Measurements from ENCODE around the gene FLAD1. TPM values are rescaled to one million over a fixed set of nuclear protein-coding genes. Genes with fewer than 3 reads are reported as not detected.

FLAD1 gene
- total RNA-seq, 2 donors from 2014 or later = 34.6 to 68.3 TPM

DNA sequence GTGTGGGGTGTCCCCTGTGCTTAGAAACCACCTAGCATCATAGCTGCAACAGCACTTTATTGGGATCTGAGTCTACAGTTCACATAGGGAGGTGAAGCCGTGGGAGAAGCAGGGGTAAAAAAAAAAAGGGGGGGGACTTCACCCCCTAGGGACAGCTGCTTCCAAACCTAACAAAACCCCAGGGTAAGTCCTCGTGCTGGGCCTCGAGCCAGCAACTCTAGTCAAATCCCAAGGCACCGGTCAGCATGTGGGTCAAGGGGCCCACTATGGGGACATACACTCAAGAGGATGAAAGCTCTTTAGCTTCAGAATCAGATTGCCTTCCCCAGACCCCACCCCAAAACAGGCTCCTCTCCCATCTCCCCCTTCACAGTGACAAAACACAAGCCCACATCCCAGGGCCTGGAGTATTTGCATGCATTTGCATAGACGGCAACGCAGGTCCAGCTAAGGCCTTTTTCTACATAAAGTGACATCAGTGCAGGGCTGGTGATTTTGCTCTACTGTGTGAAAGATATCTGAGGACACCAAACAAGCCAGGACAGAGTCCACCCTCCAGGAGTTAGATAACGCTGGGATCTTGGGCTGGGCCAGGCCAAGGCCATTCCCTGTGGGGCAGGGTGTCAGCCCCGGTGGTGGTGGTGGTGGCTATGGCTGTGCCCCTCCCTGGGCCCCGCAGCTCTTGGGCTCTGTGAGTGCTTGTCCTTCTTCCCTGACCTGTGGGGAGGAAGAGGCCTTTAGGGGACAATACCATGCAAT, 38.6 kb upstream of the FLAD1 start:
- ATAC-seq (replicated peaks) = no peak
- no peaks in the 10 kb centered on the region for H3K9me3 Mint-ChIP-seq
- no peaks in the 10 kb centered on the region for H3K27me3 Mint-ChIP-seq
- peaks cover 34% of the 10 kb centered on the region for H3K4me1 Mint-ChIP-seq
- H3K4me3 Mint-ChIP-seq = peak overlapping the region; percentile 76
- H3K36me3 Mint-ChIP-seq (ENCODE audit: low read depth) = peaks cover 44% of the 10 kb centered on the region
- peak overlapping the region; percentile 85 for H3K27ac Mint-ChIP-seq

DNA sequence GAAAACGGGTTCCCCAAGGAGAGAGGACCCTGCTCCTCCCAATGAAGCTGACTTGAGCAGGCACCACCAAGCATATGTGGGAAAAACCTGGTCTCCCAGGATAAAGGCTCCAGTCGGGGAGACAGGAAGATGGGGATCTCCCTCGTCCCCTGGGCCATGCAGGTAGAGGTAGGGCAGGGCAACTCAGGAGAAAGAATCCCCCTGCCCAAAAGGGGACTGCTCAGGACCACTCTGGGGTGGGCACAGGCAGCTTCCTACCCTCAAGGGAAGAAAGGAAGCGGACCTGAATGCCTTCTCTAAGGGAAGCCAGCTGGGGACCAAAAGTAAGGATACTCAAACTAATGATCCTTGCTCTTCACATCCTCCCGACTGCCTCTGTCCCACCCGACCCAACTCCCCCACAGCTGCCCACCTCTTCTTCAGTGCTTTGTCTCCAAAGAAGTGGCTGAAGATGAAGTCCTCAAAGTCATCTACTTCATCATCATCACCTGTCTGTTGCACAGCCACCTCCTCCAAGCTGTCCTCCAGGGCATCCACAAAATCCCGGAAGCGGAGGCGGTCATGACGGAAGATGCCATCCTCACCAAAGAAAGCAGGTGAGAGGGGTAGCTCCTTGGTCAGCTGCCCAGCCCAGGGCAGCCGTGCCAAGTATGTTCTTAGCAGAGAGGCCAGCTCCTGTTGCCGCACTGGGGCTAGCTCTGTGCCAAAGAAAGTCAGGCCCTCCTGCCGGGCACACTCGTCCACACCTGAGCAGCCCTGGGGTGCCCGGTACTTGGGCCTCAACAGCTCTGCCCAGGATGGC, 37.8 kb upstream of the FLAD1 start:
- no peaks in the 10 kb centered on the region for H3K27me3 Mint-ChIP-seq
- peaks cover 34% of the 10 kb centered on the region for H3K4me1 Mint-ChIP-seq
- H3K36me3 Mint-ChIP-seq (ENCODE audit: low read depth) = peaks cover 49% of the 10 kb centered on the region
- H3K4me3 Mint-ChIP-seq = no peak overlapping the region
- no peak for ATAC-seq (replicated peaks)
- H3K27ac Mint-ChIP-seq = peak overlapping the region; percentile 85
- no peaks in the 10 kb centered on the region for H3K9me3 Mint-ChIP-seq

DNA sequence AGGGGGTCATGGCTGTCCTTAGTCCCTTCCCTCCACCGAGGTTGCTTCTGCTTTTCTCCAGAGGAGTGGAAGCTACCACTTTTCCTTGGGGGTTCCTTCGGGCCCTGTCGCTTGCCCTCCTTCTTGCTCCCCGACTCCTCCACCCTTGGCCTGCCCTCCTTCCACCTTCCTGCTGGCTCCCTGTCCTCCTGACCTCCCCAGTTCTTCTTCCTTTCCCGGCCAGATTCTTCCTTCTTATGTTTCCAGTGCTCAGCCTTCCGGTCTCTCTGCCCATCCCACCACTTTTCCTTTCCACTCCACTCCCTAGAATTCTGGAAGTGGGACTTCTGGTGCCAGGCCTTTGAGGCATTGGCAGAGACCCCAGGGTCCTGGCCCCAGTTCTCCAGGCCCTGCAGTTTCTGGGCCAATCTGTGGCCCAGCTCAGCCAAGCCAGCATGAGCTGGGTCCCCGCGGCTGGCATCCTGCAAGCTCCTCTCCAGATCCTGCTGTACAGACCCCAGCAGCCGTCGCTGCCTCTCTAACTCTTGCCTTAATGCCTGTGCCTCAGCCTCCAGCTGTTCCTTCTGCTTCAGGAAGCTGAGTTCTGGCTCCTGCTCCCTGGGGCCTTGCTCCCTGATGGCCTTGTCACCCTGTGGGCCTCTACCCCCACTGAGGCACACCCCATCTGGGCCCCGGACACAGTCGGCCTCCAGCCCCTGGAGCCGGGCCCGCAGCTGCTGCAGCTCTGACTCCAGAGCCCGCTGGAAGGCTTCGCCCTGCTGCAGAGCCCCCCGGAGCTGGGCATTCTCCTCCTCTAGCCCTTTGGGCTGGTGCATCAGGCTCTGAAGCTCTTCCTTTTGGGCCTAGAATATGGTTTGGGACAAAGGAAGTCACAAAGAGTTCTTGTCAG, 36.9 kb upstream of the FLAD1 start:
- peaks cover 31% of the 10 kb centered on the region for H3K4me1 Mint-ChIP-seq
- no peaks in the 10 kb centered on the region for H3K9me3 Mint-ChIP-seq
- H3K27me3 Mint-ChIP-seq = no peaks in the 10 kb centered on the region
- peak overlapping the region; percentile 78 for H3K27ac Mint-ChIP-seq
- H3K4me3 Mint-ChIP-seq = peak overlapping the region; percentile 22
- H3K36me3 Mint-ChIP-seq (ENCODE audit: low read depth) = peaks cover 57% of the 10 kb centered on the region
- no peak for ATAC-seq (replicated peaks)

DNA sequence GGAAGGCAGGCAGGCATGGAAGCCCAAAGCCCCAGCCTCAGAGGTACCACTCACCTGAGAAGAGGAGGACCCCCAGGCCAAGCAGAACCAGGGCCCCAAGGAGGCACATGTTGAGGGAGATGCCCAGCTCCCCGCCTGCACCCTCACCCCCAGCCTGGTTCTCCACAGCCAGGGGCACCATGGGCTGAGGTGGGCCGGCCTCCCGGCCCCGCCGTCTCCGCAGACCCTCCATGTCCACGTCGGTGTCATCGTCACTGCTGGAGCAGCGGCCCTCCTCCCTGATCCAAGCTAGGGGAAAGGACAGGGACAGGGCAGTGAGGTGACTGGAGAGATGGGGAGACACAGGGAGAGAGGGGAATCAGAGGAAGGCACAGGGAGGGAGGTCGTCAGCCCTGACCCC, 35.1 kb upstream of the FLAD1 start:
- no peaks in the 10 kb centered on the region for H3K27me3 Mint-ChIP-seq
- peaks cover 76% of the 10 kb centered on the region for H3K36me3 Mint-ChIP-seq (ENCODE audit: low read depth)
- peaks cover 44% of the 10 kb centered on the region for H3K4me1 Mint-ChIP-seq
- no peaks in the 10 kb centered on the region for H3K9me3 Mint-ChIP-seq
- peak overlapping the region; percentile 73 for H3K27ac Mint-ChIP-seq
- H3K4me3 Mint-ChIP-seq = no peak overlapping the region
- ATAC-seq (replicated peaks) = no peak

DNA sequence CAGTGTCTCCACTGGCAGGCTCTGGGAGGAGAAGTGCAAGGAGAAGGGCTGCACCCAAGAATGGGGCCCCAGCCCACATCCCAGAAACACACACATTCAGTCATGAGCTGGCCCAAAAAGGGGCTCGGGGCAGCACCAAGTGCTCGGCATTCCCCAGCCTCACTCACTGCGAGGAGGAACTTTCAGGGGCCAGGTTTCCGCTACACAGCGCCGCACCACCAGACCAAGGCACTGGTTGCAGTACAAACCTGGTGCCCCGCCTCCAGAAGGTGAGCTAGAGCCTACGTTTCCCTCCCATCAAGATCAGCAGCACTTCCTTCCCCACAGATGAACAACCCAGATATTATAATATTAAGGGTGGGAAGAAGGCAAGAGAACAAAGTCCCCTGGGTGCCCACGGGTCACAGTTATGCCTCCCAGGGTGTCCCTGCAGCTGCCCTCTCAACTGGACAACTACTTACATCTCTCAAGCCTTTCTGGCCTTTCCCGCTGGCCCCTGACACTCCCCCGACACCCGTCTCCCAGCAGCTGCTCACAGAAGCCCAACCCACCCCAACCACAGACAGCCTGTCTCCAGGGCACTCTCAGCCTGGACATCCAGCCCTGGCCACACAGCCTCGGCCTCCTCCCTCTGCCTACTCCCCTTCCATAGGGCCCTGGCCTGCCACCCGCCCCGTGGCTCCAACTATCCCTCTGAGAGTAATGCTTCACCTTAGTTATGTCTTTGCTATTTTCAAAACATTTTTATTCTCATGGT, 31.1 kb upstream of the FLAD1 start:
- H3K4me3 Mint-ChIP-seq = peak overlapping the region; percentile 99
- no peaks in the 10 kb centered on the region for H3K9me3 Mint-ChIP-seq
- ATAC-seq (replicated peaks) = peak; percentile 57
- peaks cover 52% of the 10 kb centered on the region for H3K4me1 Mint-ChIP-seq
- H3K36me3 Mint-ChIP-seq (ENCODE audit: low read depth) = peaks cover 82% of the 10 kb centered on the region
- no peaks in the 10 kb centered on the region for H3K27me3 Mint-ChIP-seq
- H3K27ac Mint-ChIP-seq = peak overlapping the region; percentile 100

DNA sequence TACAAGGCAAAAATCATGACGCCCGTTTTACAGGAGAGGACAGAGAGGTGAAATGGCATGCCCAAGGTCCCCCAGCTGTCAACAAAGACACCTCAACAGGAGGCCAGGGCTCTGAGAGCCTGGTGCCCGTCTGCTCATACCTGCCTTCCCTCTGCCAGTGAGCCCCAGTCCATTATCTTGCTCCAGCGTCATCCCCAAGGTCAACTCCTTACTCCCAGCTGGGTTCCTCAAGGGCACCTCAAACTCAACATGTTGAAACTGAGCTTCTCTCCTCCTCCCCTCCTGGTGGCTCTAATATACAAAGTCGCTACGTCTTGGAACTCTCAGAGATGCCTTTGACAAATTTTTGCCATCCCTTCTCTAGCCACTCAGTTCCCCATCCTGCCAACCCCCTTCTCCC, 30.5 kb upstream of the FLAD1 start:
- H3K9me3 Mint-ChIP-seq = no peaks in the 10 kb centered on the region
- H3K4me1 Mint-ChIP-seq = peaks cover 56% of the 10 kb centered on the region
- H3K27ac Mint-ChIP-seq = peak overlapping the region; percentile 100
- H3K4me3 Mint-ChIP-seq = peak overlapping the region; percentile 99
- no peaks in the 10 kb centered on the region for H3K27me3 Mint-ChIP-seq
- no peak for ATAC-seq (replicated peaks)
- peaks cover 84% of the 10 kb centered on the region for H3K36me3 Mint-ChIP-seq (ENCODE audit: low read depth)

DNA sequence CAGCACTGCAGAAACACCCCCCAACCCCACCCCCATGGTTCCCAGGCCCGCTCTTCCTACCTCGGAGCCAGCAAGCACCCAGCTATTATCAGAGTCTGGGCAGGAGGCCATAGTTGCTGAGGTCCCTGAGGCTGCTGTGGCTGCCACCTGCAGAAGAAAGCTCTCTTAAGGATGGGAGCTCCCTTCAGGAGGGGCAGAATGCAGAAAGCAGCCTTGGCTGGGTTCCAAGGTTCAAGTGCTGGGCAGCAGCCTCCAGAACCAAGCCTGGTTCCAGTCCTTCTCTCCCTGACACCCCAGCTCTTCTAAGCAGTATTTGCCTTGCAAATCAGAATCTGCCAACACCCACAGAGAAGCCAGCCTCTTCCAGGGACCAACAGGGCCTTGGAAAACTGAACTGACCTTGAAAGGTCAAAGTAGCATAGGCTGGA, 29.5 kb upstream of the FLAD1 start:
- no peak for ATAC-seq (replicated peaks)
- H3K27ac Mint-ChIP-seq = peak overlapping the region; percentile 100
- peak overlapping the region; percentile 99 for H3K4me3 Mint-ChIP-seq
- peaks cover 54% of the 10 kb centered on the region for H3K4me1 Mint-ChIP-seq
- no peaks in the 10 kb centered on the region for H3K9me3 Mint-ChIP-seq
- peaks cover 84% of the 10 kb centered on the region for H3K36me3 Mint-ChIP-seq (ENCODE audit: low read depth)
- no peaks in the 10 kb centered on the region for H3K27me3 Mint-ChIP-seq

DNA sequence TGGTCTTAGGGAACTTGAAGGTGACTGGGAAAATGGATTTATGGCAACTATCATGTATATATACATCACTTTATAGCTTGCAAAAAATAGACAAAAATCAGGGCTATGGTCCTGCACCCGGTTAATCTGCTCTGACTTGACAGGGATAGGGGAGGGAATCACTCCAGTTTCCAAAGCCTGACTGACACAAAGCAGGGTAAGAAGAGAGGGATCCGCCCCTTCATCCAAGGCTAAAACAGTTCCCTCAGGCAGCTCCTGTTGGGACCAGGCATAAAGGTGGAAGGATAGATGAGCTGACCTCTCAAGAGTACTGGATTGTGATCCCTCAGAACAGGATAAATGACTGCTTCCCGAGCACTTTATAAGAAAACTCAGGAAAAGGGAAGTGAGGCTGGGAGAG, 28.6 kb upstream of the FLAD1 start:
- H3K36me3 Mint-ChIP-seq (ENCODE audit: low read depth) = peaks cover 84% of the 10 kb centered on the region
- H3K4me3 Mint-ChIP-seq = peak overlapping the region; percentile 99
- H3K27ac Mint-ChIP-seq = peak overlapping the region; percentile 100
- no peak for ATAC-seq (replicated peaks)
- no peaks in the 10 kb centered on the region for H3K27me3 Mint-ChIP-seq
- H3K4me1 Mint-ChIP-seq = peaks cover 49% of the 10 kb centered on the region
- no peaks in the 10 kb centered on the region for H3K9me3 Mint-ChIP-seq

DNA sequence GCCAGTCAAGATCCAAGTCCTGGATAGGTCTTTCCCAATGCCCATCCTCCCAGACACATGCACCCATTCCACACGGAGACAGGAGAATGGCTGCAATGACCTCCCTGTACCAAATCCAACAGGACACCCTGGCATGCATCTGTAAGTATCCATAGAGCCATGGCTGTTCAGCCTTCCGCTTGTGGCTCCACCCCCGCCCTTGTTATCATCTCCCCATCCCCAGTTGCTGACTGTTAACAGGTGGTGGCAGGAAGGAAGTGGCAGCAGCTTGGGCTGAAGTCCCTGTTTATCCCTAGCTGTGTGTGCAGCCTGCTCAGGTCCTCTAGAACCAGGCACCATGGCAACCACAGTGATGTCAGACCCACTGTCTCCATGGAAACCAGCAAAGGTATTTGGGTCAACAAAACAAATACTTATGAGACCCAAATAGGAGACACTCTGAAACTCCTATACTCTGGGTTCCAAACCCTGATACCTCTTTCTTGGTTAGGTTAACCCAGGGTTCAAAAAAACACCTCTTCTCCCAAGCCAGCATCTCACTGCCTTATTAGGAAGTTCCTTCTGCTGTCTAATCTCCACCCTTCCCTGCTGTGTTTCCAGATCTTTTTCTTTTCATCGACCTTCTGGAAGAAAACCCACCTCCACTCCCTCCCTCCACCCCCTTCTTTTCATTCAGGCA, 28.0 kb upstream of the FLAD1 start:
- H3K9me3 Mint-ChIP-seq = no peaks in the 10 kb centered on the region
- H3K36me3 Mint-ChIP-seq (ENCODE audit: low read depth) = peaks cover 88% of the 10 kb centered on the region
- ATAC-seq (replicated peaks) = peak; percentile 87
- peak overlapping the region; percentile 99 for H3K4me3 Mint-ChIP-seq
- no peaks in the 10 kb centered on the region for H3K27me3 Mint-ChIP-seq
- H3K27ac Mint-ChIP-seq = peak overlapping the region; percentile 100
- peaks cover 49% of the 10 kb centered on the region for H3K4me1 Mint-ChIP-seq

DNA sequence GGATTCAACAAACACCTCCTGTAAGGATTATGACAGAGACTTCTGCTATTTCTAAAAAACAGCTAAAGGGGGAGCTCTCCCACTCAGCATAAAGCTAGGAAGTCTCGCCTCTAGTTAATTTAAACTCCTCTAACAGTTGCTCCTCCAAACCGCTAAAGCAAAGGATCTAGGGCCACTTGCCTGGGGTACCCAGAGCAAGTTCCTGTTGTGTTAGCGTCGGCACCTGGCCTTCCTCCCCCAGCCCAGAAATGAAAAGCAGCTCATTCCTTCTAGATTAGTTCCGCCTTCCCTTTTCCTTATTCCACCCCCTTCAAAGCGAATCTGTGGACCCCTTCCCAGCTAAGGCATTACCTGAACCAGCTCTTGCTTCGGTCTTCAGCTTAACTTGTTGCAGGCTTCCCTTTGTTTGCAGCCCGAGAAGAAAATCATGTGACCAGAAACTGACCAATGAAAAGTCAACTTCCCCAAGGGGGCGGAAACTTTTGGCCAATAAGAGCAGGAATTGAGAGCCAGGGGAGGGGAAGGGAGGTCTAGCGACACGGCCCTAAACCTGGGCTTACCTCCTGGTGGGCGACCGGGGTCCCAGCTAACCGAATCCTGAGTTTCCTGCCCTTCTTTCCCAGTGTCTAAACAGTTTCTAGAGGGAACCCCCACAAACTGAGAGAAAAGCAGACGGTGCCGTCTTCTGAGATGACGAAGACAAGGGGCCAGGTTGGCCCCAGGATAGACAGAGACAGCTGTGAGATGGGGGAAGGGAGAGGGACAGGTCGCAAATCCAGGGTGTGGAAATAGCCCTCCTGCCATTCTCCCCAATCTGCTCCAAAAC, 27.2 kb upstream of the FLAD1 start, which contains the start of gene PBXIP1:
TSS of gene PBXIP1 (minus strand) at position 382 of the 826 bp plus-strand sequence. CDS start 2,378 bp downstream, outside the sequence.
- Mint-ChIP-seq H3K4me1 (peaks cover 42% of the 10 kb centered on the region), H3K27me3 (no peaks in the 10 kb centered on the region), H3K9me3 (no peaks in the 10 kb centered on the region), H3K4me3 (peak within 1 kb of the TSS; percentile 99), H3K36me3 (ENCODE audit: low read depth) (peaks cover 88% of the 10 kb centered on the region), H3K27ac (peak within 1 kb of the TSS; percentile 100)
- peak; percentile 55 for ATAC-seq (replicated peaks)

DNA sequence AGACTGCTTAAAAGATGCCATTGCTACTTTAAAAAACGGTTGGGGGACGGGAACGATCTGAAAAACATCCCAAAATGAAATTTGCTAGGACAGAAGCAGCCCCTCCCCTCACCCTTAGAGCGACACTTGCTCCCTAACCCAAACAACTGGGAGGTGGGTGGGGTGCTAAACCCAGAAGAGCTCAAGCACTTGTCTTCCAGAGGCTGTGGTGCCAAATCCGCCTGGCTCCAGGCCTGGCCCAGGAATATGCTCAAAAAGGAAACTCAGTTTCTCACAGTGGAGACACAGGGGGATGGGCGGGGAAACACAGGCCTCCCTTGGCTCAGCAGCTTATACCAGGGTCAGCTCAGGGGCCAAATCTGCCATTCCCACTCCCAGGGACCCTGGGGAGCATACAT, 26.6 kb upstream of the FLAD1 start:
- peak overlapping the region; percentile 99 for H3K4me3 Mint-ChIP-seq
- peaks cover 41% of the 10 kb centered on the region for H3K4me1 Mint-ChIP-seq

DNA sequence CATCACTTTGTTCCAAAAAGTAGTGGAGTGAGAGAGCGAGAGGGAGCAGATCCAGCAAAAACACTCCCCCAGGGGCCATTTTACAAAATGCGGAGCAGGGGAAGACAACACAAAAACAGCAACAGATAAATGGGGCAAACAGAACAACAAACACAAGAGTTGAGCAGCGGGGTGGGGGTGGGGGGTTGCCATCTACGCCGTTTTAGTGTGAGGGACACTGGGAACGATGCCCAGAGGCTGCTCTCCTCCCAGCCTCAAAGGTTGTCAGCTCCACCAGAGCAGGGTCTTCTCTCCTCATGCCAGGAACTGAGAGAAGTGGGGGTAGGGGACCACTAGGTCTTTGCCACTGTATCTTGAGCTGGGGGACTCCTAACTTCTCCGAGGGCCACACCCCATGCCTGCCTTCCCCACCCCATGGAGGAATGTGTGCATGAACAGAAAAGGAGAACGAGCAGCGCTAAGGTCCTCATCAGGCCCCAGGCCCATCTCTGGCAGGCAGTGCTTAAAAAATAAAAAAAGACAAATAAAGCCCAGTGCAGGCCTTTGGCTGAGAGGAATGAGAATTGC, 26.0 kb upstream of the FLAD1 start:
- Mint-ChIP-seq H3K36me3 (ENCODE audit: low read depth) (peaks cover 84% of the 10 kb centered on the region), H3K27me3 (no peaks in the 10 kb centered on the region), H3K4me1 (peaks cover 37% of the 10 kb centered on the region), H3K4me3 (peak overlapping the region; percentile 99), H3K27ac (peak overlapping the region; percentile 100), H3K9me3 (no peaks in the 10 kb centered on the region)
- no peak for ATAC-seq (replicated peaks)

More for the DNA sequence above, 26.6 kb upstream of the FLAD1 start:
- Mint-ChIP-seq H3K27ac (peak overlapping the region; percentile 100), H3K27me3 (no peaks in the 10 kb centered on the region), H3K36me3 (ENCODE audit: low read depth) (peaks cover 87% of the 10 kb centered on the region), H3K9me3 (no peaks in the 10 kb centered on the region)
- no peak for ATAC-seq (replicated peaks)

Data from activated T-helper 17 cell treated with anti-CD3 and anti-CD28 coated beads, Interleukin-2, amount 50 U/mL, for 72 hours (primary cell).